Hindlimb muscle (tissue), 1 donor: ENCODE measurements around the gene LRMDA. TPM values are rescaled to one million over a fixed set of nuclear protein-coding genes. Genes with fewer than 3 reads are reported as not detected.

ENCODE experiments used
- DNase-seq: peaks from one replicate; pipeline ENCODE4 v3.0.0-alpha.2; 2013
- polyA plus RNA-seq: library from polyadenylated mRNA; unstranded; fragments of 120-200 nt; gene quantifications from one replicate; pipeline ENCODE4 v1.2.1, GENCODE V29; 2013; ENCODE audit not compliant: insufficient read length

The LRMDA gene
- polyA plus RNA-seq, 1 donor = 6.6 TPM

- no peak for DNase-seq
Observed at GRCh38 chr10:75852851-75853484, 421.5 kb downstream of the LRMDA start.

GRCh38 chr10:75857269-75857846, 425.9 kb downstream of the LRMDA start:
- no peak for DNase-seq

GRCh38 chr10:75857896-75858295, 426.5 kb downstream of the LRMDA start:
- no peak for DNase-seq

GRCh38 chr10:75858339-75858738, 426.9 kb downstream of the LRMDA start:
- no peak for DNase-seq

- DNase-seq = no peak
Observed at GRCh38 chr10:75859141-75859540, 427.7 kb downstream of the LRMDA start.

- no peak for DNase-seq
Observed at GRCh38 chr10:75860009-75860408, 428.6 kb downstream of the LRMDA start.

GRCh38 chr10:75861582-75861981, 430.2 kb downstream of the LRMDA start:
- no peak for DNase-seq

GRCh38 chr10:75862935-75863334, 431.5 kb downstream of the LRMDA start:
- no peak for DNase-seq

- DNase-seq = no peak
Observed at GRCh38 chr10:75864717-75865116, 433.3 kb downstream of the LRMDA start.

- no peak for DNase-seq
Observed at GRCh38 chr10:75865413-75866299, 434.2 kb downstream of the LRMDA start.

GRCh38 chr10:75866300-75866625, 434.8 kb downstream of the LRMDA start:
- no peak for DNase-seq

- DNase-seq = no peak
Observed at GRCh38 chr10:75866731-75867130, 435.3 kb downstream of the LRMDA start.

- DNase-seq = no peak
Observed at GRCh38 chr10:75868574-75868973, 437.1 kb downstream of the LRMDA start.

- DNase-seq = no peak
Observed at GRCh38 chr10:75870039-75870645, 438.7 kb downstream of the LRMDA start.

- DNase-seq = no peak
Observed at GRCh38 chr10:75875740-75876139, 444.3 kb downstream of the LRMDA start.

GRCh38 chr10:75876710-75877109, 445.3 kb downstream of the LRMDA start:
- no peak for DNase-seq

- no peak for DNase-seq
Observed at GRCh38 chr10:75877877-75878276, 446.5 kb downstream of the LRMDA start.

GRCh38 chr10:75878586-75878985, 447.2 kb downstream of the LRMDA start:
- DNase-seq = no peak

GRCh38 chr10:75880031-75880775, 448.8 kb downstream of the LRMDA start:
- DNase-seq = peak; percentile 26

- no peak for DNase-seq
Observed at GRCh38 chr10:75883081-75884072, 452.0 kb downstream of the LRMDA start.

- no peak for DNase-seq
Observed at GRCh38 chr10:75884808-75885207, 453.4 kb downstream of the LRMDA start.
